ENCODE measurements around the gene TPST2.

TPST2 gene

GRCh38 chr22:26548984-26549383 is 40.9 kb downstream of the TPST2 start:
- Histone ChIP-seq H3K4me3 (ENCODE audit: low read depth, low read length) (no peak overlapping the region), H2BK120ac (ENCODE audit: insufficient read depth, low read length, poor library complexity) (no peak overlapping the region), H2AFZ (ENCODE audit: insufficient read depth, low read length, poor library complexity) (no peak overlapping the region), H3K18ac (ENCODE audit: low read length) (no peak overlapping the region), H3K79me2 (ENCODE audit: control insufficient read depth, insufficient read depth, low read length, poor library complexity) (no peaks in the 10 kb centered on the region), H4K8ac (ENCODE audit: low read depth, low read length) (no peak overlapping the region), H3K4me2 (ENCODE audit: low read length) (no peak overlapping the region), H3K4me1 (ENCODE audit: control insufficient read depth in 1 of 2, insufficient read depth in 2 of 2, low read length in 2 of 2) (peaks cover 6 to 8% of the 10 kb centered on the region in 2 experiments), H3K36me3 (ENCODE audit: control insufficient read depth in 1 of 2, insufficient read depth in 2 of 2, low read length in 2 of 2) (peaks cover 2 to 3% of the 10 kb centered on the region in 2 experiments), H2BK5ac (ENCODE audit: low read depth, low read length, poor library complexity) (no peak overlapping the region), H3K9me3 (ENCODE audit: insufficient read depth, low read depth, low read length) (no peaks in the 10 kb centered on the region), H3K23ac (ENCODE audit: low read length) (no peak overlapping the region), H3K79me1 (ENCODE audit: low read length) (no peaks in the 10 kb centered on the region), H3K27me3 (ENCODE audit: insufficient read depth, low read length) (no peaks in the 10 kb centered on the region), H4K91ac (ENCODE audit: low read depth, low read length) (no peak overlapping the region), H2BK12ac (ENCODE audit: low read length) (no peak overlapping the region), H3K14ac (ENCODE audit: low read length) (no peak overlapping the region), H2AK5ac (ENCODE audit: low read length) (no peak overlapping the region), H4K12ac (ENCODE audit: low read depth, low read length) (no peak overlapping the region), H3K27ac (ENCODE audit: low read depth, low read length) (no peak overlapping the region), H3K4ac (ENCODE audit: low read depth, low read length) (no peak overlapping the region), H3K9ac (ENCODE audit: low read length) (no peak overlapping the region)
- no CpG with 5 or more reads among the region's 6 CpGs for WGBS (ENCODE audit: extremely low coverage, insufficient coverage, insufficient read length)
- peak in 1 of 2 donors; percentile 28 for DNase-seq

- Histone ChIP-seq H3K27me3 (ENCODE audit: insufficient read depth, low read length) (no peaks in the 10 kb centered on the region), H3K23ac (ENCODE audit: low read length) (no peak overlapping the region), H4K8ac (ENCODE audit: low read depth, low read length) (no peak overlapping the region)
These were observed 41.6 kb downstream of the TPST2 start for GRCh38 chr22:26548303-26548702.

GRCh38 chr22:26547837-26548236 is 42.1 kb downstream of the TPST2 start:
- no peaks in the 10 kb centered on the region for H3K27me3 ChIP-seq (ENCODE audit: insufficient read depth, low read length)
- no peak for DNase-seq
- no peak overlapping the region for H2BK5ac ChIP-seq (ENCODE audit: low read depth, low read length, poor library complexity)
- no peaks in the 10 kb centered on the region for H3K79me2 ChIP-seq (ENCODE audit: control insufficient read depth, insufficient read depth, low read length, poor library complexity)
- no peak overlapping the region for H4K12ac ChIP-seq (ENCODE audit: low read depth, low read length)
- WGBS (ENCODE audit: extremely low coverage, insufficient coverage, insufficient read length), result no CpG with 5 or more reads among the region's 4 CpGs
- no peak overlapping the region for H3K23ac ChIP-seq (ENCODE audit: low read length)
- H4K8ac ChIP-seq (ENCODE audit: low read depth, low read length), result no peak overlapping the region
- no peak overlapping the region for H2BK12ac ChIP-seq (ENCODE audit: low read length)
- H4K91ac ChIP-seq (ENCODE audit: low read depth, low read length), result no peak overlapping the region
- H3K4me1 ChIP-seq (ENCODE audit: control insufficient read depth in 1 of 2, insufficient read depth in 2 of 2, low read length in 2 of 2), result peaks cover 6 to 8% of the 10 kb centered on the region in 2 experiments
- no peak overlapping the region for H3K27ac ChIP-seq (ENCODE audit: low read depth, low read length)
- H3K14ac ChIP-seq (ENCODE audit: low read length), result no peak overlapping the region
- H3K18ac ChIP-seq (ENCODE audit: low read length), result no peak overlapping the region
- H2BK120ac ChIP-seq (ENCODE audit: insufficient read depth, low read length, poor library complexity), result no peak overlapping the region
- no peak overlapping the region for H3K4me3 ChIP-seq (ENCODE audit: low read depth, low read length)
- no peaks in the 10 kb centered on the region for H3K79me1 ChIP-seq (ENCODE audit: low read length)
- H3K4ac ChIP-seq (ENCODE audit: low read depth, low read length), result no peak overlapping the region
- H3K36me3 ChIP-seq (ENCODE audit: control insufficient read depth in 1 of 2, insufficient read depth in 2 of 2, low read length in 2 of 2), result peaks cover 3 to 8% of the 10 kb centered on the region in 2 experiments
- H3K9ac ChIP-seq (ENCODE audit: low read length), result no peak overlapping the region
- no peak overlapping the region for H2AK5ac ChIP-seq (ENCODE audit: low read length)
- no peak overlapping the region for H2AFZ ChIP-seq (ENCODE audit: insufficient read depth, low read length, poor library complexity)
- H3K4me2 ChIP-seq (ENCODE audit: low read length), result no peak overlapping the region
- H3K9me3 ChIP-seq (ENCODE audit: insufficient read depth, low read depth, low read length), result no peaks in the 10 kb centered on the region

More at GRCh38 chr22:26548303-26548702, 41.6 kb downstream of the TPST2 start:
- no peaks in the 10 kb centered on the region for H3K79me2 ChIP-seq (ENCODE audit: control insufficient read depth, insufficient read depth, low read length, poor library complexity)
- no peak overlapping the region for H3K4me2 ChIP-seq (ENCODE audit: low read length)
- H3K14ac ChIP-seq (ENCODE audit: low read length), result no peak overlapping the region
- H3K27ac ChIP-seq (ENCODE audit: low read depth, low read length), result no peak overlapping the region
- no peaks in the 10 kb centered on the region for H3K9me3 ChIP-seq (ENCODE audit: insufficient read depth, low read depth, low read length)
- no peak overlapping the region for H4K12ac ChIP-seq (ENCODE audit: low read depth, low read length)
- no peak overlapping the region for H4K91ac ChIP-seq (ENCODE audit: low read depth, low read length)
- peak in 1 of 2 donors; percentile 61 for DNase-seq
- H3K36me3 ChIP-seq (ENCODE audit: control insufficient read depth in 1 of 2, insufficient read depth in 2 of 2, low read length in 2 of 2), result peaks cover 3 to 6% of the 10 kb centered on the region in 2 experiments
- no peak overlapping the region for H2BK12ac ChIP-seq (ENCODE audit: low read length)
- no peak overlapping the region for H2BK120ac ChIP-seq (ENCODE audit: insufficient read depth, low read length, poor library complexity)
- H3K18ac ChIP-seq (ENCODE audit: low read length), result no peak overlapping the region
- no peak overlapping the region for H3K9ac ChIP-seq (ENCODE audit: low read length)
- H3K4me3 ChIP-seq (ENCODE audit: low read depth, low read length), result no peak overlapping the region
- H3K4me1 ChIP-seq (ENCODE audit: control insufficient read depth in 1 of 2, insufficient read depth in 2 of 2, low read length in 2 of 2), result peaks cover 6 to 8% of the 10 kb centered on the region in 2 experiments
- H3K79me1 ChIP-seq (ENCODE audit: low read length), result no peaks in the 10 kb centered on the region
- H2AFZ ChIP-seq (ENCODE audit: insufficient read depth, low read length, poor library complexity), result no peak overlapping the region
- H2AK5ac ChIP-seq (ENCODE audit: low read length), result no peak overlapping the region
- no peak overlapping the region for H3K4ac ChIP-seq (ENCODE audit: low read depth, low read length)
- no peak overlapping the region for H2BK5ac ChIP-seq (ENCODE audit: low read depth, low read length, poor library complexity)
- no CpG with 5 or more reads among the region's 3 CpGs for WGBS (ENCODE audit: extremely low coverage, insufficient coverage, insufficient read length)

GRCh38 chr22:26547426-26547825 is 42.5 kb downstream of the TPST2 start:
- WGBS (ENCODE audit: extremely low coverage, insufficient coverage, insufficient read length), result no CpG with 5 or more reads among the region's 7 CpGs
- Histone ChIP-seq H3K4me3 (ENCODE audit: low read depth, low read length) (no peak overlapping the region), H3K9me3 (ENCODE audit: insufficient read depth, low read depth, low read length) (no peaks in the 10 kb centered on the region), H4K8ac (ENCODE audit: low read depth, low read length) (no peak overlapping the region), H3K27ac (ENCODE audit: low read depth, low read length) (no peak overlapping the region), H3K9ac (ENCODE audit: low read length) (no peak overlapping the region), H3K23ac (ENCODE audit: low read length) (no peak overlapping the region), H3K27me3 (ENCODE audit: insufficient read depth, low read length) (no peaks in the 10 kb centered on the region), H3K4me2 (ENCODE audit: low read length) (no peak overlapping the region), H2BK12ac (ENCODE audit: low read length) (no peak overlapping the region), H2BK120ac (ENCODE audit: insufficient read depth, low read length, poor library complexity) (no peak overlapping the region), H2AK5ac (ENCODE audit: low read length) (no peak overlapping the region), H4K91ac (ENCODE audit: low read depth, low read length) (no peak overlapping the region), H4K12ac (ENCODE audit: low read depth, low read length) (no peak overlapping the region), H3K36me3 (ENCODE audit: control insufficient read depth in 1 of 2, insufficient read depth in 2 of 2, low read length in 2 of 2) (peaks cover 7 to 10% of the 10 kb centered on the region in 2 experiments), H2AFZ (ENCODE audit: insufficient read depth, low read length, poor library complexity) (no peak overlapping the region), H3K4me1 (ENCODE audit: control insufficient read depth in 1 of 2, insufficient read depth in 2 of 2, low read length in 2 of 2) (peaks cover 6 to 8% of the 10 kb centered on the region in 2 experiments), H3K14ac (ENCODE audit: low read length) (no peak overlapping the region), H3K79me1 (ENCODE audit: low read length) (no peaks in the 10 kb centered on the region), H3K4ac (ENCODE audit: low read depth, low read length) (no peak overlapping the region), H2BK5ac (ENCODE audit: low read depth, low read length, poor library complexity) (no peak overlapping the region), H3K18ac (ENCODE audit: low read length) (no peak overlapping the region), H3K79me2 (ENCODE audit: control insufficient read depth, insufficient read depth, low read length, poor library complexity) (no peaks in the 10 kb centered on the region)
- no peak for DNase-seq

Data from trophoblast cell (in vitro differentiated cells and primary cell).